GM12878 (cell line): Measurements from ENCODE around the gene PID1. TPM values are rescaled to one million over a fixed set of nuclear protein-coding genes. Genes with fewer than 3 reads are reported as not detected.

Experiments
- ATAC-seq: fragments of 200-7000 bp; cut with Tn5 transposase; 3 replicates; pipeline ENCODE4 v1.9.1; 2020; ENCODE audit warnings: mild to moderate bottlenecking, moderate library complexity
- BruUV-seq: library from RNA; stranded (reverse); fragments of 400-500 nt; replicated peaks from 2 replicates; lab custom pipeline; 2021; lab: Mats Ljungman, UMichigan
- CTCF ChIA-PET: fragments of 300-600 bp; sonication (Branson Sonifier 250); formaldehyde crosslinking; extraction: SDS; loops from one replicate; lab custom pipeline; 2021; ENCODE audit warnings: inconsistent platforms; lab: Yijun Ruan, JAX
- POLR2A ChIA-PET: fragments of 350-600 bp; formaldehyde crosslinking; extraction: SDS; loops from one replicate; lab custom pipeline; 2021; ENCODE audit warnings: inconsistent platforms; lab: Charles Lee
- RAD21 ChIA-PET: fragments of 300-600 bp; sonication (Branson Sonifier 250); formaldehyde crosslinking; loops from one replicate; lab custom pipeline; 2023; ENCODE audit warnings: antibody characterized with exemption; ENCODE audit not compliant: unreplicated experiment; lab: Charles Lee
- SMC1A ChIA-PET: fragments of 300-600 bp; sonication (Branson Sonifier 250); formaldehyde crosslinking; loops from one replicate; lab custom pipeline; 2023; ENCODE audit not compliant: unreplicated experiment, uncharacterized antibody; lab: Charles Lee
- DNase-seq: peaks from one replicate; pipeline ENCODE4 v3.0.0-alpha.2; 2011; ENCODE audit warnings: low read depth, low spot score
- FAIRE-seq: peaks from 3 replicates; lab custom pipeline; 2011; peaks lifted over from hg19 to GRCh38; lab: Jason Lieb, UNC
- H2AFZ ChIP-seq: 2 replicates; pipeline ENCODE4 v1.6.0; 2011; ENCODE audit warnings: low read depth, low read length, control low read depth; ENCODE audit not compliant: control insufficient read depth
- H3K27ac ChIP-seq: 2 replicates; pipeline ENCODE4 v1.5.1; 2011; ENCODE audit warnings: control low read depth; ENCODE audit not compliant: control insufficient read depth, insufficient read depth
- H3K27me3 ChIP-seq, 2 experiments: replicated peaks in 1 of 2; 2 replicates each; pipeline versions ENCODE4 v1.6.0 to v1.6.1; 2011; ENCODE audit warnings: low read length in 1 of 2; ENCODE audit not compliant: control insufficient read depth in 2 of 2, insufficient read depth in 2 of 2
- H3K36me3 ChIP-seq, 2 experiments: 2 replicates each; pipeline ENCODE4 v1.5.1; 2011; ENCODE audit warnings: low read length in 1 of 2; ENCODE audit not compliant: control insufficient read depth in 2 of 2, insufficient read depth in 2 of 2
- H3K4me1 ChIP-seq: 2 replicates; pipeline ENCODE4 v1.6.1; 2011; ENCODE audit warnings: mild to moderate bottlenecking, low read length, moderate library complexity, mixed read lengths; ENCODE audit not compliant: control insufficient read depth, insufficient read depth
- H3K4me2 ChIP-seq: 2 replicates; pipeline ENCODE4 v1.6.0; 2011; ENCODE audit warnings: control low read depth; ENCODE audit not compliant: control insufficient read depth, insufficient read depth
- H3K4me3 ChIP-seq: fragments of 200-600 bp; sonication (generic); 2 replicates; pipeline ENCODE4 v1.5.1; 2016
- H3K79me2 ChIP-seq: 2 replicates; pipeline ENCODE4 v1.6.0; 2011; ENCODE audit warnings: low read length; ENCODE audit not compliant: control insufficient read depth, insufficient read depth
- H3K9ac ChIP-seq: 2 replicates; pipeline ENCODE4 v1.8.0; 2011; ENCODE audit warnings: low read length, control low read depth, mixed read lengths; ENCODE audit not compliant: control insufficient read depth, insufficient read depth
- H3K9me3 ChIP-seq: replicated peaks from 3 replicates; pipeline ENCODE4 v1.5.1; 2011; ENCODE audit warnings: mild to moderate bottlenecking, low read length; ENCODE audit not compliant: control insufficient read depth, insufficient read depth
- H4K20me1 ChIP-seq: 2 replicates; pipeline ENCODE4 v1.6.0; 2011; ENCODE audit not compliant: control insufficient read depth, insufficient read depth
- BCL11A ChIP-seq: IDR thresholded peaks from 2 replicates; pipeline ENCODE4 v1.6.1; 2011; ENCODE audit warnings: low read depth, low read length
- GATAD2B ChIP-seq: fragments of 450-650 bp; conservative IDR thresholded peaks from 2 replicates; pipeline ENCODE4 v1.6.1; 2017; ENCODE audit warnings: low read depth, mild to moderate bottlenecking, moderate library complexity
- HCFC1 ChIP-seq: fragments of 150-350 bp; IDR thresholded peaks from 2 replicates; pipeline ENCODE4 v1.6.1; 2014; ENCODE audit warnings: low read length
- NFYA ChIP-seq: IDR thresholded peaks from 2 replicates; pipeline ENCODE4 v1.6.1; 2011; ENCODE audit warnings: low read depth, mild to moderate bottlenecking, low read length, improper control_type of control experiment, borderline replicate concordance
- NRF1 ChIP-seq: conservative IDR thresholded peaks from 2 replicates; pipeline ENCODE4 v1.6.1; 2011; ENCODE audit warnings: mild to moderate bottlenecking, low read depth, low read length, improper control_type of control experiment
- SIX5 ChIP-seq: IDR thresholded peaks from 2 replicates; pipeline ENCODE4 v1.6.1; 2011; ENCODE audit warnings: mild to moderate bottlenecking, low read depth, low read length, moderate library complexity; ENCODE audit not compliant: severe bottlenecking
- SMAD5 ChIP-seq: IDR thresholded peaks from 2 replicates; pipeline ENCODE4 v1.6.1; 2016; ENCODE audit warnings: antibody characterized with exemption, low read depth
- SREBF2 ChIP-seq: IDR thresholded peaks from 2 replicates; pipeline ENCODE4 v1.6.1; 2012; ENCODE audit warnings: mild to moderate bottlenecking, low read length
- SUPT20H ChIP-seq: IDR thresholded peaks from 2 replicates; pipeline ENCODE4 v1.6.1; 2011; ENCODE audit warnings: low read depth, mild to moderate bottlenecking, low read length, moderate library complexity, borderline replicate concordance; ENCODE audit not compliant: control insufficient read depth
- TCF3 ChIP-seq: IDR thresholded peaks from 2 replicates; pipeline ENCODE4 v1.6.1; 2012; ENCODE audit warnings: low read depth, mild to moderate bottlenecking, low read length, borderline replicate concordance; ENCODE audit not compliant: insufficient read depth
- ZNF217 ChIP-seq: fragments of 450-650 bp; IDR thresholded peaks from 2 replicates; pipeline ENCODE4 v1.6.1; 2017; ENCODE audit warnings: antibody characterized with exemption, mild to moderate bottlenecking
- ZNF687 ChIP-seq: fragments of 450-650 bp; IDR thresholded peaks from 2 replicates; pipeline ENCODE4 v1.6.1; 2017; ENCODE audit warnings: mild to moderate bottlenecking, moderate library complexity
- WGBS: methylation state at CpG from one replicate; pipeline ENCODE4 v1.1.6; 2016; ENCODE audit warnings: low lambda C conversion rate; ENCODE audit not compliant: insufficient replicate concordance, insufficient coverage; ENCODE audit errors: missing lambda C conversion rate; 5-methylcytosine and 5-hydroxymethylcytosine counted together
- in situ Hi-C: fragments of 300-500 bp; cut with MboI; formaldehyde crosslinking; loops from 9 replicates; pipeline ENCODE4 v1.14.3; 2018; ENCODE audit warnings: mixed read lengths
- intact Hi-C: fragments of 100-400 bp; cut with micrococcal nuclease; formaldehyde crosslinking; loops from one replicate; pipeline ENCODE4 v1.14.2; 2022; ENCODE audit not compliant: unreplicated experiment
- polyA plus RNA-seq, 11 experiments: library from polyadenylated mRNA; depleted of rRNA in 4 of 11; unstranded in 6 of 11; stranded (reverse) in 5 of 11; fragments of >200 nt; fragmentation: Nextera tagmentation in 4 of 11; fragmentation: Illumina TruSeq in 1 of 11; extraction: Ambion mirVana in 4 of 11; extraction: Trizol in 1 of 11; gene quantifications; 1 replicate in 1 of 11; 2 replicates in 10 of 11; pipeline versions ENCODE4 v1.2.1 to v1.2.3, GENCODE V29; 2011 to 2016; ENCODE audit warnings: inconsistent platforms in 2 of 11, missing spikeins in 2 of 11, low read depth in 1 of 11
- total RNA-seq, 4 experiments: library from RNA; depleted of rRNA in 3 of 4; stranded (reverse); fragments of >200 nt in 3 of 4; fragmentation: Illumina TruSeq in 1 of 4; extraction: Trizol in 1 of 4; gene quantifications; 2 replicates each; pipeline versions ENCODE4 v1.2.1 to v1.2.3, GENCODE V29; 2013 to 2021
- TF ChIP-seq, protein P1 (sequence below): IDR thresholded peaks from 2 replicates; pipeline ENCODE4 v1.6.1; 2011; ENCODE audit warnings: borderline replicate concordance, low read depth, mild to moderate bottlenecking, moderate library complexity, low read length; ENCODE audit not compliant: insufficient read depth, poor library complexity, severe bottlenecking

Gene PID1
- total and polyA plus RNA-seq, 10 of the 15 experiments (the other 5 are each of a cell fraction or from before 2014, with no cell fraction given) = not detected

DNA sequence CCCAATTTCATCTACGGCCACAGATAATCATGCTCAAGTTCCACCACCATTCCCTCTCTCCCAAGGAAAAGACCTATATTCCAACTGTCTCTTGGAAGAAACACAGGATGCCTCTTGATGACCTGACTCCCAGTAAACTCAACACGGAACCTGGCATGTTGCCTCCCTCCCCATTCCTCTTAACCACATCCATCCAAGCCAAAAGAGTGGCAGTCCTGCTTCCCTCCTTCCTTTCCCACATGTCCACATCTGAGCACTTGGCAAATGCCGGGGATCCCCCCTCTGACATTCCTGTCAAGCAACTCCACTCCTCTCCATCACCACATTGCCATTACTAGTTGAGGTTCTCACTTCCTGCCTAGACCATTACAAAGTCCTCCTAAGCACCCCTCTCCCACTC is 49.4 kb downstream of the PID1 start:
- H3K36me3 ChIP-seq = no peaks in the 10 kb centered on the region

More for the DNA sequence above, 49.4 kb downstream of the PID1 start:
- no peaks in the 10 kb centered on the region for H4K20me1 ChIP-seq
- DNase-seq (no peak), FAIRE-seq (no peak), ATAC-seq (no peak)
- TF ChIP-seq GATAD2B (no peak), TCF3 (no peak), SIX5 (no peak), SMAD5 (no peak), SUPT20H (no peak), BCL11A (no peak), NFYA (no peak), HCFC1 (no peak), ZNF687 (no peak), NRF1 (no peak), SREBF2 (no peak), ZNF217 (no peak)
- TF ChIP-seq, protein P1, sequence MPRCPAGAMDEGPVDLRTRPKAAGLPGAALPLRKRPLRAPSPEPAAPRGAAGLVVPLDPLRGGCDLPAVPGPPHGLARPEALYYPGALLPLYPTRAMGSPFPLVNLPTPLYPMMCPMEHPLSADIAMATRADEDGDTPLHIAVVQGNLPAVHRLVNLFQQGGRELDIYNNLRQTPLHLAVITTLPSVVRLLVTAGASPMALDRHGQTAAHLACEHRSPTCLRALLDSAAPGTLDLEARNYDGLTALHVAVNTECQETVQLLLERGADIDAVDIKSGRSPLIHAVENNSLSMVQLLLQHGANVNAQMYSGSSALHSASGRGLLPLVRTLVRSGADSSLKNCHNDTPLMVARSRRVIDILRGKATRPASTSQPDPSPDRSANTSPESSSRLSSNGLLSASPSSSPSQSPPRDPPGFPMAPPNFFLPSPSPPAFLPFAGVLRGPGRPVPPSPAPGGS = no peak
- POLR2A ChIA-PET = no interaction called here
- intact Hi-C loops = no loop called here
- in situ Hi-C loops = no loop called here
- 0% methylated on average over 3 of the region's 3 CpGs for WGBS
- no TSS peak for BruUV-seq
- H3K79me2 ChIP-seq = no peaks in the 10 kb centered on the region
- no peak overlapping the region for H2AFZ ChIP-seq
- CTCF ChIA-PET = no interaction called here
- RAD21 ChIA-PET = no interaction called here
- no peaks in the 10 kb centered on the region for H3K9me3 ChIP-seq
- H3K9ac ChIP-seq = no peak overlapping the region
- no peak overlapping the region for H3K4me2 ChIP-seq
- no peak overlapping the region for H3K4me3 ChIP-seq
- SMC1A ChIA-PET = no interaction called here
- H3K4me1 ChIP-seq = no peaks in the 10 kb centered on the region
- H3K27ac ChIP-seq = no peak overlapping the region
- H3K27me3 ChIP-seq = no peaks in the 10 kb centered on the region
